ENCODE measurements around the gene GORASP2.

The GORASP2 gene

GRCh38 chr2:170999654-171000053 is 70.6 kb downstream of the GORASP2 start:
- DNase-seq (ENCODE audit: low read depth), result no peak

- DNase-seq (ENCODE audit: low read depth), result no peak
These were observed 75.3 kb downstream of the GORASP2 start for GRCh38 chr2:171004363-171004762.

GRCh38 chr2:171004833-171005232 is 75.8 kb downstream of the GORASP2 start:
- no peak for DNase-seq (ENCODE audit: low read depth)

GRCh38 chr2:171008550-171009205 is 79.6 kb downstream of the GORASP2 start:
- no peak for DNase-seq (ENCODE audit: low read depth)

GRCh38 chr2:171009386-171009785 is 80.3 kb downstream of the GORASP2 start:
- no peak for DNase-seq (ENCODE audit: low read depth)

GRCh38 chr2:171013851-171014250 is 84.8 kb downstream of the GORASP2 start:
- no peak for DNase-seq (ENCODE audit: low read depth)

- DNase-seq (ENCODE audit: low read depth), result no peak
These were observed 87.1 kb downstream of the GORASP2 start for GRCh38 chr2:171016125-171016524.
